HG02943 (cell line): ENCODE data around the gene SMIM28.
"Not testable (repeated sequence)": the region's sequence is repeated elsewhere in the genome, so short reads cannot be mapped to it uniquely, and the experiment has no call there.

Experiments used
- ATAC-seq: cut with Tn5 transposase; IDR thresholded peaks from one replicate; pipeline ENCODE4 v1.9.1; 2021; ENCODE audit warnings: mild to moderate bottlenecking, low read depth, moderate library complexity; ENCODE audit not compliant: unreplicated experiment

Gene SMIM28

DNA sequence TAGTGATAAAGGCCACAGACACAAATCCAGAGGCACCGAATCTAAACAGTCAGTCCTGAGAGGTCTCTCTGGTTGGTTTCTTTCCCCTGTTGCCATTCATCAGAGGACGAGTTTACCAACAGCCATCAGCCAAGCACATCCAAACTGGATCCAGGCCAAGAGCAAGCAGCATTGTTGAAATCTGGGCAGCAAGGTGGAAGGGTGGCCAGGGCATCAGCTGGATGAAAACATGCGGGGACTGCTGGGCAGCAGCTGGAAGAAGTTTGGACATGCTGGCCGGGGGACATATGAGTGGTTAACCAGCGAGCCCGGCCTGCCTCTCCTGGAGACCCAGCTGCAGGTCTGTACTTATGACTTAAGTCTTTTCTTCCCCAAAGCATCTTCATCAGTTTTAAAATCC is at the start of gene SMIM28:
SMIM28 (plus strand) TSS at position 62 of the 400 bp plus-strand sequence; CDS start at position 230, 168 bp downstream.
- no peak for ATAC-seq

DNA sequence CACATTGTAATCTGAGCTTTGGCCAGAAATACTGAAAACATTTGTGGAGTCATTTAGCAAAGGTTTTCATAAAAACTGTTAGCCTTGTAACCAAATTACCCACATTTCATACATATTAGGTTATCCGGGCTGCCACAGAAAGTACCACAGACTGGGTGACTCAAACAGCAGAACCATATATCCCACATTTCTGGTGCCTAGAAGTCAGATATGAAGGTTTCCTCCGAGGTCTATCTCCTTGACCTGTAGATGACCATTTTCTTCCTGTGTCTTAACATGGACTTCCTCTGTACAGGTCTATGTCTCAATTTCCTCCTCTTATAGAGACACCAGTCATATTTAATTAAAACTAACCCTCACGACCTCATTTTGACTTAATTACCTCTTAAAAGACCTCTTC is 49.5 kb upstream of the SMIM28 start:
- ATAC-seq: no peak

DNA sequence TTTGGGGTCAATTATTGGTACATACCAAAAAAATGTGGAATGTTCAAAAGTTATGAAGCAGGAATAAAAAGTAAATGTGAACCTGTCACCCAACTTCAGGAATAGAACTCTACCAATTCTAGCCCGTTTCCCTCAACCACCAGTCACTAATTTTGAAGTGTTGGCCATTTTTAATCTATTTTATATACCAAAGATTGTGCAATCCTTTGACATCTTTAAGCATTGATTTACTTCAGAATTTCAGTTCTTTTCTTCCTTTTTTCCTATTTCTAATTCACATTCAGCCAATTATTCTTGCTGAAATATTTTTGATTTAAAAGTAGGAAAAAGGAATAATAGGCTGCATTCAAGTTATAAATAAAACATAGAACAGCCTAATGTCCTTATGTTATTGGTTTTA is 46.9 kb upstream of the SMIM28 start:
- no peak for ATAC-seq

DNA sequence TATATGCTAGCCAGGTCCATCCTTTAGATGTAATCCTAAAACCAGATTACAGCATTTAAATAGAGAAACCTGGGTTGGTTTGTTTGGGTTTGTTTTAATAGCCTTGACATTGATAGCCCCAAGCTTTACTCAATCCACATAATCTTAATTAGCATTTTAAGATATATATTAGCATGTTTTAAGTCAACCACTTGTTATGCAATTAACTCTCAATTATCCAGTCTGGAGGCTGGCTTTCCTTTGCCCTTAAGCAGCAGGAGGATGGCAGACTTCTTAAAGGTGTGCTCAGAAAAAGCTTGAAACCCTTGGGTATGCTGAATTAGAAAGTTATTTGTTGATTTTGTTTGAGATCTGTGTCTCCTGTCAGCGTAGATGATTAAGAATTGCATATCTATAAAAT is 46.3 kb upstream of the SMIM28 start:
- no peak for ATAC-seq

DNA sequence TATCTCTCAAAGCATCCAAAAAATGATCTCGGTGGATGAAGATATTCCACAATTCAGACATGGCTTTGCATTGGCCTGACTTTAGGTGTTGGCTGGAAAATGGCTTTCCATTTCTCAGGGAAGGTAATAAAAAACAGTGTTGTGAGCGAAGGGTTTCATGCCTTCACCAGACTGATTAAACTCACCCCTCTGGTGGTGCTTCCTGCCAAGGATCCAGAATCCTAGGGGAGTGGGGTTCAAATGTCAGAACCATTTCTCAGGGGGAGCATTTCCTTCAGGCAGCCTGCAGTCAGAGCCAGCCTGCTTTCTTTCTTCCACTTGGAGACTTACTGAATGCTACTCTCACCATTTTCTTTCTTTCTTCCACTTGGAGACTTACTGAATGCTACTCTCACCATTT is 45.7 kb upstream of the SMIM28 start:
- no peak for ATAC-seq

DNA sequence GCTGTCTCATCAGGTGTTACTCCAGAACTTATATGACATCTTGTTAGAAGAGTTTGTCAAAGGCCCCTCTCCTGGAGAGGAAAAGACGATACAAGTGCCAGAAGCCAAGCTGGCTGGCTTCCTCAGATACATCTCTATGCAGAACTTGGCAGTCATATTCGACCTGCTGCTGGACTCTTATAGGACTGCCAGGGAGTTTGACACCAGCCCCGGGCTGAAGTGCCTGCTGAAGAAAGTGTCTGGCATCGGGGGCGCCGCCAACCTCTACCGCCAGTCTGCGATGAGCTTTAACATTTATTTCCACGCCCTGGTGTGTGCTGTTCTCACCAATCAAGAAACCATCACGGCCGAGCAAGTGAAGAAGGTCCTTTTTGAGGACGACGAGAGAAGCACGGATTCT is 43.7 kb upstream of the SMIM28 start:
- no peak for ATAC-seq

DNA sequence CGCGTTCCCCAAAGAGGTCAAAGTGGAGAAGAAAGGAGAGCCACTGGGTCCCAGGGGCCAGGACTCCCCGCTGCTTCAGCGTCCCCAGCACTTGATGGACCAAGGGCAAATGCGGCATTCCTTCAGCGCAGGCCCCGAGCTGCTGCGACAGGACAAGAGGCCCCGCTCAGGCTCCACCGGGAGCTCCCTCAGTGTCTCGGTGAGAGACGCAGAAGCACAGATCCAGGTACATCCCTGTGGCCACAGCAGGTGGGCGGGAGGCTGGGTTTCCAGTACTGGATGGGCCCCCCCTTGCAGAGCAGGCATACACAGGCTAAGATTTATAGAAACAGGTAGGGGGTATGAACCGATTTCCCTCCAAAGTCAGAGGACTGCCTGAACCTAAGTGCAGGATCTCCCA is 42.7 kb upstream of the SMIM28 start:
- no peak for ATAC-seq

DNA sequence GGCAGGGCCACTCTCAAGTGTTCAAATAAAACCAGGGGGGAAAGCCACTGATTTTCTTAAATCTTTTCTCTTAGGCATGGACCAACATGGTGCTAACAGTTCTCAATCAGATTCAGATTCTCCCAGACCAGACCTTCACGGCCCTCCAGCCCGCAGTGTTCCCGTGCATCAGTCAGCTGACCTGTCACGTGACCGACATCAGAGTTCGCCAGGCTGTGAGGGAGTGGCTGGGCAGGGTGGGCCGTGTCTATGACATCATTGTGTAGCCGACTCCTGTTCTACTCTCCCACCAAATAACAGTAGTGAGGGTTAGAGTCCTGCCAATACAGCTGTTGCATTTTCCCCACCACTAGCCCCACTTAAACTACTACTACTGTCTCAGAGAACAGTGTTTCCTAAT is 41.5 kb upstream of the SMIM28 start:
- ATAC-seq: no peak

DNA sequence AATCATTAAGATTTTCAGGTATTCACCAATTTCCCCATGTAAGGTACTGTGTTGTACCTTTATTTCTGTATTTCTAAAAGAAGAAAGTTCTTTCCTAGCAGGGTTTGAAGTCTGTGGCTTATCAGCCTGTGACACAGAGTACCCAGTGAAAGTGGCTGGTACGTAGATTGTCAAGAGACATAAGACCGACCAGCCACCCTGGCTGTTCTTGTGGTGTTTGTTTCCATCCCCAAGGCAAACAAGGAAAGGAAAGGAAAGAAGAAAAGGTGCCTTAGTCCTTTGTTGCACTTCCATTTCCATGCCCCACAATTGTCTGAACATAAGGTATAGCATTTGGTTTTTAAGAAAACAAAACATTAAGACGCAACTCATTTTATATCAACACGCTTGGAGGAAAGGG is 40.6 kb upstream of the SMIM28 start:
- no peak for ATAC-seq

DNA sequence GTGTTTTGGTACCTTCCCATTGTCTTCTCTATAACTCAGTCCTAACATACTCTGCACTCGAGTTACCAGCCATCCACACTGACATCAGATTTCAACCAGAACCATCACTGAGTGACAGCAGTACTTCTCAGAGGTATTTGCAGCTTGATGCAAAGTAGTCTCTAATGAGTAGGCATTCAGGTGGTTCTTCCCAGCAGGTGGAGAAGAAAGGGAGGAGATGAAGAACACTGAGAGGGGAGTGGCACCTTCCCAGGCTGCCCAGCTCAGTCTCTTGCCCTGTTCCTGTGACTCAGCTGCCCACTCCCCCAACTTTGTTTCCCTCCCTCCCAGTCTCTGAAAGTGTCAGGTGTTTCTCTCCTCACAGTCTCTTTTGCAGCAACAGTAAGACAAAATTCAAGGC is 38.7 kb upstream of the SMIM28 start:
- ATAC-seq: no peak

DNA sequence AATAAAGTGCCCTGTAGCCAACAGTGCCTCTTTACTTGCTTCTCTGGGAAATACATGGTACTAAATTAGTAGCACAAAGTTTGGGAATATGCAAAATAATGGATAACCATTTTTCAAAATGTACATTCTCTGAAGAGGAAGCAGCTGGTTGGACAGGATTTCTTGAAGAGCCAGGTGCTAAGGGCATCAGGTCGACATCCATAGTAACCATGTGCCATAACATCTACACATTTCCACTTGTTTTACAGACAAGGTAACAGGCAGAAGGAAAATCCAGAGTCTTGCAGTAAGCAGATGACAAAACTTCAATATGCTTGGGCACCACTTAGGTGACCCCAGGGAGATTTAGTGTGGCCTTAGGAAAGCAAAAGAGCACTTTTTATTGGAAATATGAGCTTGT is 36.5 kb upstream of the SMIM28 start:
- no peak for ATAC-seq

DNA sequence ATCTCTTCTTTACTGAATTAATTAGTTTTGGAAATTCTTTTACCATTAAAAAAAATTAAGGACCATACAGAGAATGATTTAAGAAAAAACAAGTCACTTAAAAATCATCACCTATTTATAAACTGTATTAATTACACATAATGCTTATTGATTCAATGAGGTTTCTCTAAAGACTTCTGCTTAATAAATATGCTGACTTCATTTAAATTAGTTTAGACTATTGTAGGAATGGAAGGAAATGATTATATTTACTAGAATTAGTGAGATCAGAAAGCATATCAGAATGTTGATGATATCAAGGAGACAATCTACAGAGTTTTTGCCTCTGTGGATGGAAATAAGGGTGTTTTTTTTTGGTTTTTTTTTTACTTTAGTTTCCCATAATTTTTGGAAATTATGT is 34.6 kb upstream of the SMIM28 start:
- no peak for ATAC-seq

DNA sequence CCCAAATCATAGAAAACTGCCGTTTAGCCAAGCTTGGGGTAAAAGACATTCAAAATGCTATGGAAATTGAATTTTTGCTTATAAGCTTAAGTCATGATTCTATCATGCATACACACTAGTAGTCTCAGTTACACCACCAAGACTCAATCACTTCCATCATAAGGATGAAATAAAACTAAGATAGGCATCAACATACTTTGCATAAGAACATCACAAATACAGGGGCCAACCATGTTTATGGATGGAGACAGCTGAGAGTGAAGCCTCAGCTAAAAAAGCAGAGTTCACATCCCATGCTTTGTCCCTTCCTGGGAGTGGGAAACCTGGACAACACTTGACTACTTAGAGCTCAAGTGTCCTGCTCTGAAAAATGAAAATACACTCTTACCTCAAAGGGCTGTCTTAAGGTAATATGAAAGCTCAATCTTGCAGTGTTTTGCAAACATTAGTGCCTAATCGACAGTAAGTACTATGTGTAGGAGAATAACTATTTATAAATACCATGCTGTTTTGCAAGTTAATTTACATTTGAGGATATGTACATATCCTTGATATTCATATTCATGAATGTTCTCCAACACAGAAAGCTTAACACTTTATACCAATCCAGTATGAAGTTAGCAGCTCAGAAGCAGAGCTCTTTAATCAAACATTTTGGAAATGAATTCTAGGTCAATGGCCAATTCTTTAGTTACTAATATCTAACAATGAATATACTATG is 32.0 kb upstream of the SMIM28 start:
- no peak for ATAC-seq

DNA sequence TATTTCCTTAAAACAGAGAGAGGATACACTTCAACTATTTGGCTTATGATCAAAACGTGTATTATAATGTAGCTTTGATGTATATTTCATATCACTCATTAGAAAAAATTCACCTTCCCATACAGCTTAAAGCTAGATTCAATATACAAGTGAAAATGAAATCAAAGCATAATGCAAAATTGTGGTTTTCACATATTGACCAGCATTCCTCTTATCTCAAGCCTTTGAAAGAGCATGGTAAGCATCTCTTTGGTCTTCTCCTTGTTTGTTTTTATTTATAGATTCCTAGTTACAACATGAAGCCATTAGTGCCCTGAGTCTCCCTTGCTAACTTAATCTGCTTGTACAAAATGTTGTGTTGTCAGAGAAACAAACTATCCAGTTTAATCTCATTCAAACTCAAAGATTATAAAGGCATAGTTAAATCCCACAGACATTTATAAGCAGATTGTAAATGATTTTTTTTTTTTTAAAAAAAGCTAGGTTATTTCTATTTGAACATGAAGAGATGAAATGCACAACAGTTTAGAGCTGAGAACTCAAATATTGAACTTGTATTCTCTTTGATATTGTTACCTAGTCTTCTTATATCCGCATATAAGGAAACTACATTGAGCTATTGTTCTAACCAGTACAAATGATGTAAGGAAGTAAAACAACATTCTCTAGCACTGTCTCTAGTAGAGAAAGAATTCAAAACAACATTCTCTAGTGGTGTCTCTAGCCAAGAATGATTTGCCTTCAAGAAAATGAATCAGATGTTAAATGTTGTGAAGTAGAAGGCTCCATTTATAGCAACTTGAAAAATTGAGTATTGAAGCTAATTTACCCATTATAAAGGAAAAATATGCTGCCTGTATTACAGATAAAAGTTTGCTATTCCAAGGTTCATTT is 31.2 kb upstream of the SMIM28 start:
- no peak for ATAC-seq

DNA sequence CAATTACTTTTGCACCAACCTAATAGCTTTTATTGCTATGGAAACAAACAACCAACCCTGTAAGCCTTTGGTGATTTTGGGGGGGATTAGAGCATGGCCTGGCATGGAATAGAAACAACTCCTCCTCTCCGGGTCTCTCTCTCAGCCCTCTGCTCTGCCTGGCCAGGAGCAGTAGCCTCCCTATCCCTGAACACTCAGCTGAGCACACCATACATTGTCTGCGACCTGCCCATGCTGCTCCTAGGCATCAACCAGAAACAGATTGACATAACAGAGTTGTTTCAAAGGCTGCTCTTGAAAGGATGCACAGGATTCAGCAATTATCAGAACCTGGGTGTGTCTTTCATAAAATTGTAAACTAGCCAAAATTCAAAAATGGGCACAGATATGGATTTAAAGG is 29.8 kb upstream of the SMIM28 start:
- no peak for ATAC-seq

DNA sequence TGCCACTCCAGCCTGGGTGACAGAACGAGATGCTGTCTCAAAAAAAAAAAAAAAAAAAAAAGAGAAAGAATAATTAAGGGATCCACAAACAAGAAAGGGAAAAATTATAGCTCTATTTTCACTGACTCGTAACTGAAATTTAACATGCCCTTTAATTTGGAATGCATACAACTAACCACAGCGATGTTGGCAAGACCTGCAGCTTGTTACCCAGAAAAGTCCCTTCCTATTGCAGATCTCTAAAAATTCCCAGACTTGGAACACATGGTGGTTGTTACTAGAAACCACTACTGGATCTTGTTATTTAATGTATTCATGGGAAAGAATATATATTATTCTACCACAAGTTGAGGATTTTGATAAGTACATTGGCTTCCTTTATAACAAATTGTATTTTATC is 27.8 kb upstream of the SMIM28 start:
- no peak for ATAC-seq

DNA sequence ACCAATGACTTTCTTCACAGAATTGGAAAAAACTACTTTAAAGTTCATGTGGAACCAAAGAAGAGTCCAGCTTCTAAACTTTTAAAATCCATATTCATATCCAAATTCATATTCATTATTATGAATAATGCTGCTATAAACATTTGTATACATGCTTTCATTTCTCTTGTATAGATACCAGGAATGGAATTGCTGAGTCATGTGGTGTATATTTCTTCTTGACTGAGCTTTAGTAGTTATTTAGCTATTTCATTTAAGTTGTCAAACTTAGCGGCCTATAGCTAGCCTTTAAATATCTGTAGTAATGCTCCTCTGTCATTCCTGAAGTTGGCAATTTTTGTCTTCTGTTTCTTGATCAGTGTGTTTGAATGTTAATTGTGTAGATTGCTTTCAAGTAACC is 19.8 kb upstream of the SMIM28 start:
- no peak for ATAC-seq

DNA sequence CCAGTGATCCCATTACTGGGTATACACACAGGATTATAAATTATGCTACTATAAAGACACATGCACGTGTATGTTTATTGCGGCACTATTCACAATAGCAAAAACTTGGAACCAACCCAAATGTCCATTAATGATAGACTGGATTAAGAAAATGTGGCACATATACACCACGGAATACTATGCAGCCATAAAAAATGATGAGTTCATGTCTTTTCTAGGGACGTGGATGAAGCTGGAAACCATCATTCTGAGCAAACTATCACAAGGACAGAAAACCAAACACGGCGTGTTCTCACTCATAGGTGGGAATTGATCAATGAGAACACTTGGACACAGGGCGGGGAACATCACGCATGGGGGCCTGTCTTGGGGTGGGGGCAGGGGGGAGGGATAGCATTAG is 9.0 kb upstream of the SMIM28 start:
- not testable (repeated sequence) for ATAC-seq

DNA sequence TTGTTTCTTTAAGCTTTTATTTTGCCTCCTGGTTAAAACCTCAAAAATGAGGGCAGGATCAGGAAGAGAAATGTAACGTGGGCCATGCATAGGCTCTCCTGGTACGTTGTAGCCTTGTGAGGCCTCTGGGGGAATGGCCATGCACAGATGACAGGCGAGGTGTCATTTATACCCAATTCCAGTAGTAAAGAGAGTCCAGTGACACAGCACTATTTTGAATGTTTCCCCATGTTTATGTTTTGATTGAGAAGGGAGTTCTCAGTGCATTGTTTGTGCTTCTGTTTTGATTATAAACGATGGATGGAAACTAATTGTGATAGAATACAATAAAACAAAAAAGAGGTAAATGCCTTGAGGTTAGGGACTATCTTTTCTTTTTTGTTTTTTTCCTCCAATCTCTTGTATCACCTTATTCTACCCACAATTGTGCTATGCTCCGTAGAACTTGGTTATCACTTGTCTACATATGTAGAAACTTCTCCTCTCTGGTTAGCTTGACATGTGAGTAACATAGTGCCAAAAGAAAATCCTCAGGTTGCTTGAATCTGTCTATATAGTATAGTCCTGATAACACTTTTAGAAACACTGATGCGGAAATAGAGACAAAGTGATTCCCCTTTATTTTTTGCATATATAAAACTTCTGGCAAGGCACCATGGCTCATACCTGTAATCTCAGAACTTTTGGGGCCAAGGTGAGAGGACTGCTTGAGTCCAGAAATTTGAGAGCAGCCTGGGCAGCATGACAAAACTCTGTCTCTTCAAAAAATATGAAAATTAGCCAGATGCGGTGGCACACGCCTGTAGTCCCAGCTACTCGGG is 6.9 kb upstream of the SMIM28 start:
- ATAC-seq: no peak

DNA sequence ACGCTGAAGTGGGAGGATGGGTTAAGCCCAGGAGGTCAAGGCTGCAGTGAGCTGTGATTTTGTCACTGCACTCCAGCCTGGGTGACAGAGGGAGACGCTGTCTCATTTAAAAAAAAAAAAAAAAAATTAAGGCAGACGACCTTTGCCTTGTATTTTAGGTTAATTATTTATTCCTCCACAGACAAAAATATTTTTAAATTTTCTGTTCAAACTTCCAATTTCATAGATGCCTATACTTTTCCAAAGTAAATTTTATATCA is 6.3 kb upstream of the SMIM28 start:
- ATAC-seq: no peak

DNA sequence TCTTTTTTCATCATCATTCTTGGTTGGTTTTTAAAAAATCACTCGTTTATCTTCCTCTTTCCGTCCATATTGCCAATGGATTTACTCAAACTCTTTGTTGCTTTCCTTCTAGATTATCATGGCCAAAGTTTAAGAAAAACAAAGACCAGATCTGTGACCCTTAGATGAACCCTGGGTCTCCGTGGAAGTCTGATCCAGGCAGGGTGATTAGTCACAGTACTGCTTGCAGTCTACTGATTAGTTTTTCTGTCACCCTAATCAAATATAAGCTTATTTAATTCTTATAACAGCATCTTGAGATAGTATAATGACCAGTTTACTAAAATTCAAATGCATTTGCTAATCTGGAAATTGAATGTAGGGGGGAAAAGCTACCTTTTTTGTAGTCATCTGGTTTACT is 6.0 kb upstream of the SMIM28 start:
- no peak for ATAC-seq
